A673 (cell line): ENCODE measurements around the gene HEXIM2. TPM values are rescaled to one million over a fixed set of nuclear protein-coding genes. Genes with fewer than 3 reads are reported as not detected.

ENCODE experiments used
- BruUV-seq: library from RNA; stranded (reverse); fragments of 400-500 nt; replicated peaks from 2 replicates; lab custom pipeline; 2021; lab: Mats Ljungman, UMichigan
- CTCF ChIA-PET: fragments of 300-600 bp; sonication (Branson Sonifier 250); formaldehyde crosslinking; loops from one replicate; lab custom pipeline; 2022; ENCODE audit warnings: antibody characterized with exemption; lab: Charles Lee
- POLR2A ChIA-PET: fragments of 300-600 bp; sonication (Branson Sonifier 250); formaldehyde crosslinking; loops from one replicate; lab custom pipeline; 2022; ENCODE audit warnings: antibody characterized with exemption; ENCODE audit not compliant: low non-redundant PET; lab: Charles Lee
- DNase-seq: peaks from one replicate; pipeline ENCODE4 v3.0.0-alpha.2; 2015; ENCODE audit warnings: low spot score
- H3K27ac ChIP-seq: fragments of 200-600 bp; sonication (generic); 2 replicates; pipeline ENCODE4 v1.5.1; 2016; ENCODE audit warnings: mixed run types, low read depth, mild to moderate bottlenecking, mixed read lengths, antibody characterized with exemption, low read length; ENCODE audit not compliant: poor library complexity, severe bottlenecking
- H3K27me3 ChIP-seq: fragments of 200-600 bp; sonication (generic); replicated peaks from 2 replicates; pipeline ENCODE4 v1.6.1; 2017; ENCODE audit warnings: mixed run types, low read depth, mild to moderate bottlenecking, mixed read lengths, antibody characterized with exemption, low read length; ENCODE audit not compliant: insufficient read depth, poor library complexity
- H3K36me3 ChIP-seq: fragments of 200-600 bp; sonication (generic); 2 replicates; pipeline ENCODE4 v1.6.1; 2016; ENCODE audit warnings: mixed run types, mild to moderate bottlenecking, mixed read lengths, antibody characterized with exemption, low read length; ENCODE audit not compliant: insufficient read depth, poor library complexity, severe bottlenecking
- H3K4me1 ChIP-seq: fragments of 200-600 bp; sonication (generic); 2 replicates; pipeline ENCODE4 v1.6.1; 2017; ENCODE audit warnings: mixed run types, mild to moderate bottlenecking, mixed read lengths, antibody characterized with exemption, low read length; ENCODE audit not compliant: insufficient read depth, poor library complexity, severe bottlenecking
- H3K4me3 ChIP-seq: fragments of 200-600 bp; sonication (generic); 2 replicates; pipeline ENCODE4 v1.5.1; 2016; ENCODE audit warnings: low read depth, mixed run types, mild to moderate bottlenecking, mixed read lengths, low read length; ENCODE audit not compliant: poor library complexity, severe bottlenecking
- H3K9me3 ChIP-seq: fragments of 200-600 bp; sonication (generic); 2 replicates; pipeline ENCODE4 v1.6.1; 2016; ENCODE audit warnings: mixed run types, low read depth, mild to moderate bottlenecking, mixed read lengths, antibody characterized with exemption, low read length; ENCODE audit not compliant: poor library complexity, severe bottlenecking
- EZH2 ChIP-seq: fragments of 200-600 bp; sonication (generic); IDR thresholded peaks from 2 replicates; pipeline ENCODE4 v1.6.1; 2017; ENCODE audit warnings: borderline replicate concordance, low read depth, mild to moderate bottlenecking, mixed read lengths, antibody characterized with exemption, low read length; ENCODE audit not compliant: poor library complexity, severe bottlenecking
- intact Hi-C: fragments of 100-400 bp; cut with micrococcal nuclease; formaldehyde crosslinking; loops from one replicate; pipeline ENCODE4 v1.10.0; 2022; ENCODE audit not compliant: unreplicated experiment
- total RNA-seq: library from RNA; stranded (reverse); gene quantifications from 2 replicates; pipeline ENCODE4 v1.2.3, GENCODE V29; 2021
- TF ChIP-seq, protein P1 (sequence below): fragments of 300-800, 200-600 bp; sonication (generic); conservative IDR thresholded peaks from 2 replicates; pipeline ENCODE4 v1.5.1; 2017; ENCODE audit warnings: low read depth, mild to moderate bottlenecking, antibody characterized with exemption, low read length, moderate library complexity, mixed read lengths

Gene HEXIM2
- total RNA-seq, 1 experiment from 2014 or later = 4.8 TPM

- POLR2A ChIA-PET = no interaction called here
- no peak for DNase-seq
- CTCF ChIA-PET = no interaction called here
- H3K27ac ChIP-seq = no peak overlapping the region
- intact Hi-C loops = no loop called here
- no peak overlapping the region for H3K4me3 ChIP-seq
- no peaks in the 10 kb centered on the region for H3K9me3 ChIP-seq
- H3K36me3 ChIP-seq = no peaks in the 10 kb centered on the region
- peaks cover 12% of the 10 kb centered on the region for H3K4me1 ChIP-seq
- no peak for TF ChIP-seq EZH2
- TF ChIP-seq, protein P1, sequence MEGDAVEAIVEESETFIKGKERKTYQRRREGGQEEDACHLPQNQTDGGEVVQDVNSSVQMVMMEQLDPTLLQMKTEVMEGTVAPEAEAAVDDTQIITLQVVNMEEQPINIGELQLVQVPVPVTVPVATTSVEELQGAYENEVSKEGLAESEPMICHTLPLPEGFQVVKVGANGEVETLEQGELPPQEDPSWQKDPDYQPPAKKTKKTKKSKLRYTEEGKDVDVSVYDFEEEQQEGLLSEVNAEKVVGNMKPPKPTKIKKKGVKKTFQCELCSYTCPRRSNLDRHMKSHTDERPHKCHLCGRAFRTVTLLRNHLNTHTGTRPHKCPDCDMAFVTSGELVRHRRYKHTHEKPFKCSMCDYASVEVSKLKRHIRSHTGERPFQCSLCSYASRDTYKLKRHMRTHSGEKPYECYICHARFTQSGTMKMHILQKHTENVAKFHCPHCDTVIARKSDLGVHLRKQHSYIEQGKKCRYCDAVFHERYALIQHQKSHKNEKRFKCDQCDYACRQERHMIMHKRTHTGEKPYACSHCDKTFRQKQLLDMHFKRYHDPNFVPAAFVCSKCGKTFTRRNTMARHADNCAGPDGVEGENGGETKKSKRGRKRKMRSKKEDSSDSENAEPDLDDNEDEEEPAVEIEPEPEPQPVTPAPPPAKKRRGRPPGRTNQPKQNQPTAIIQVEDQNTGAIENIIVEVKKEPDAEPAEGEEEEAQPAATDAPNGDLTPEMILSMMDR = no peak
- H3K27me3 ChIP-seq = no peaks in the 10 kb centered on the region
- BruUV-seq = no TSS peak
These were observed 6.2 kb upstream of the HEXIM2 start for GRCh38 chr17:45155483-45155882.

GRCh38 chr17:45156242-45156641 is 5.4 kb upstream of the HEXIM2 start:
- TF ChIP-seq, protein P1 = no peak
- TF ChIP-seq EZH2 = no peak
- ChIA-PET POLR2A (no interaction called here), CTCF (no interaction called here)
- intact Hi-C loops = no loop called here
- H3K27ac ChIP-seq = no peak overlapping the region
- BruUV-seq = no TSS peak
- no peaks in the 10 kb centered on the region for H3K9me3 ChIP-seq
- H3K4me1 ChIP-seq = peaks cover 12% of the 10 kb centered on the region
- H3K4me3 ChIP-seq = no peak overlapping the region
- no peaks in the 10 kb centered on the region for H3K27me3 ChIP-seq
- no peaks in the 10 kb centered on the region for H3K36me3 ChIP-seq
- no peak for DNase-seq

DNA sequence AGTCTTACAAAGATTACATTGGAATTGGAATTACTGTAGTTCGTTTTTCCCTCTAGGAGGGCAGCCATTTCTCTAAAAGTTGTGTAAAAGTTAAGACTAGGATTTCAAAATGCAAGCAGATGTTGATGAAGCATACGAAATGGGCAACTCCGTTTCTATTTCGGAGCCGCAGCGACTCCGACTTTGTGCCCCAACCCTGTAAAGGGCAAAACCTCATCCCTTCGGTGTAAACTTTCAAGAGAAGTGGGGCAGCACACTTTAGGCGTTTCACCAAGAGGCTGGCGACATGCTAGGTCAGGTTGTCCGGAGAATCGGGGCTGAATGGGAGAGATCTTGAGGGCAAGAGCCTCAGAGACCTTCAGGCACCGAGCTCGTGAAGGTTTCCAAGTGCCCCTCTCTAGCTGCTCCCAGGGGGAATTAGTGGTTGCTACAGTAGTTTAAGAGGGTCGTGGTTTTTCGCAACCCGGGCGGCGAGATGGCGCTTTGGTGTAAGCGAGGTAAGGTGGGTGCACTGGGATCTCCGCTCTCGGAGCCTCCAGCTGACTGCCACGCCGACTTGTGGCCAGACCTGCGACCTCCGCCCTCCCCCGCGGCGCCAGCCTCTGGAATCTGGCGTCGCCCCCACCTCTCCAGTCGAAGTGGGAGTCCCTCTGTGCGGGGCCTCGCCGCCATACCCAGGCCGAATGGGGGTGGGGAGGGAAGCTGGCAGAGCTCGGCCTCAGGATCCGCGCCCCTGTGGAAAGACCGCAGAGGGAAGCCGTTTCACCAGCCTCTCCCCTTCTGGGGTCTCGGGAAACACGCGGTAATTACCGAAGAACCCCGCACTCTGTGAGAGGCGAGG is 1.0 kb upstream of the HEXIM2 start:
- H3K4me3 ChIP-seq = peak overlapping the region; percentile 90
- TSS peak; percentile 59 for BruUV-seq
- H3K27me3 ChIP-seq = no peaks in the 10 kb centered on the region
- TF ChIP-seq, protein P1 = no peak
- TF ChIP-seq EZH2 = no peak
- H3K27ac ChIP-seq = peak overlapping the region; percentile 98
- ChIA-PET CTCF (interaction anchor here (0.6 to 1.8 kb wide), 6 partner anchors 8 to 164 kb away, joined by 3 to 13 read pairs (median 6); partner anchors contain the start of genes ACBD4 and HEXIM1), POLR2A (interaction anchor here (1.3 to 1.5 kb wide), 2 partner anchors 9 to 12 kb away, joined by 4 to 8 read pairs; partner anchors contain the start of gene HEXIM1)
- peaks cover 6% of the 10 kb centered on the region for H3K4me1 ChIP-seq
- DNase-seq = peak; percentile 42
- H3K36me3 ChIP-seq = no peaks in the 10 kb centered on the region
- no peaks in the 10 kb centered on the region for H3K9me3 ChIP-seq
- intact Hi-C loops = no loop called here
